GM21576 (cell line): ENCODE measurements around the gene CD34.

Experiments
- ATAC-seq: cut with Tn5 transposase; IDR thresholded peaks from one replicate; pipeline ENCODE4 v1.9.1; 2021; ENCODE audit warnings: mild to moderate bottlenecking, moderate library complexity; ENCODE audit not compliant: unreplicated experiment

CD34 gene

GRCh38 chr1:207858281-207858680 lies 52.6 kb downstream of the CD34 start:
- ATAC-seq = no peak

GRCh38 chr1:207857447-207857846 lies 53.5 kb downstream of the CD34 start:
- ATAC-seq = no peak

GRCh38 chr1:207856276-207857023 lies 54.5 kb downstream of the CD34 start:
- ATAC-seq = no peak

- ATAC-seq = no peak
Observed at GRCh38 chr1:207854001-207854400, 56.9 kb downstream of the CD34 start.

GRCh38 chr1:207853372-207853757 lies 57.6 kb downstream of the CD34 start:
- ATAC-seq = no peak

GRCh38 chr1:207852576-207853371 lies 58.2 kb downstream of the CD34 start:
- no peak for ATAC-seq

GRCh38 chr1:207851696-207852095 lies 59.2 kb downstream of the CD34 start:
- no peak for ATAC-seq

GRCh38 chr1:207850621-207851407 lies 60.1 kb downstream of the CD34 start:
- ATAC-seq = no peak

GRCh38 chr1:207849646-207850045 lies 61.3 kb downstream of the CD34 start:
- no peak for ATAC-seq

GRCh38 chr1:207849016-207849415 lies 61.9 kb downstream of the CD34 start:
- ATAC-seq = no peak

GRCh38 chr1:207848234-207848633 lies 62.7 kb downstream of the CD34 start:
- no peak for ATAC-seq

- no peak for ATAC-seq
Observed at GRCh38 chr1:207847116-207847515, 63.8 kb downstream of the CD34 start.

- ATAC-seq = no peak
Observed at GRCh38 chr1:207845109-207845508, 65.8 kb downstream of the CD34 start.

GRCh38 chr1:207844371-207844770 lies 66.6 kb downstream of the CD34 start:
- ATAC-seq = no peak

GRCh38 chr1:207842506-207842905 lies 68.4 kb downstream of the CD34 start:
- no peak for ATAC-seq

GRCh38 chr1:207841901-207842300 lies 69.0 kb downstream of the CD34 start:
- no peak for ATAC-seq

GRCh38 chr1:207841293-207841692 lies 69.6 kb downstream of the CD34 start:
- ATAC-seq = no peak

GRCh38 chr1:207840380-207840779 lies 70.5 kb downstream of the CD34 start:
- ATAC-seq = no peak

GRCh38 chr1:207839083-207839413 lies 71.9 kb downstream of the CD34 start:
- no peak for ATAC-seq

- ATAC-seq = no peak
Observed at GRCh38 chr1:207838156-207839082, 72.5 kb downstream of the CD34 start.

- ATAC-seq = no peak
Observed at GRCh38 chr1:207837673-207838072, 73.3 kb downstream of the CD34 start.
